ENCODE measurements around the gene CACUL1.
A peak's percentile ranks its signal among the peaks of the same experiment; 100 is the strongest.
"Not testable (repeated sequence)": the region's sequence is repeated elsewhere in the genome, so short reads cannot be mapped to it uniquely, and the experiment has no call there.

CACUL1 gene

GRCh38 chr10:118752409-118752808, 2.4 kb downstream of the CACUL1 start:
- Mint-ChIP-seq H3K27me3 (peaks cover 9% of the 10 kb centered on the region), H3K4me1 (peaks cover 61% of the 10 kb centered on the region), H3K36me3 (peaks cover 16% of the 10 kb centered on the region), H3K27ac (no peak overlapping the region), H3K9me3 (peaks cover 6% of the 10 kb centered on the region), H3K4me3 (no peak overlapping the region)
- no peak for ATAC-seq

GRCh38 chr10:118751265-118751664, 3.5 kb downstream of the CACUL1 start:
- peaks cover 5% of the 10 kb centered on the region for H3K27me3 Mint-ChIP-seq
- H3K36me3 Mint-ChIP-seq, result peaks cover 28% of the 10 kb centered on the region
- H3K4me1 Mint-ChIP-seq, result peaks cover 71% of the 10 kb centered on the region
- no peak for ATAC-seq
- no peak overlapping the region for H3K27ac Mint-ChIP-seq
- peaks cover 6% of the 10 kb centered on the region for H3K9me3 Mint-ChIP-seq
- H3K4me3 Mint-ChIP-seq, result no peak overlapping the region

DNA sequence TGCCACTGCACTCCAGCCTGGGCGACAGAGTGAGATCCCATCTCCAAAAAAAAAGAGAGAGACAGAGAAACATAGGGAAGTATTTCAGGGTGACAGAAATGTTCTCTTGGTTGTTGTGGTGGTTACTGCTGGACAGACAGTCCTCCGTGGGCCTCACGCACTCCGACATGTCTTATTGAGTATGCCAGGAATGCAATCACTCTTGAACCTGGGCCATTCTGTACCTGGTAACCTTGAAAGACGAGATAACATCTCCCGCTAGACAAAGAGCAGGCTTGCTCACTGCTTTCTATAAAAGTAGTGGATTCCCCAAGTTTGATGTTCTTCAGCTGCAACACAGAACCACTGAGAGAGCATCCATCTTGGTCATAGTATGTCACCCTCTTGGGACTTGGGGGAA, 6.7 kb downstream of the CACUL1 start:
- Mint-ChIP-seq H3K27ac (no peak overlapping the region), H3K4me3 (no peak overlapping the region), H3K4me1 (peaks cover 71% of the 10 kb centered on the region), H3K9me3 (peaks cover 6% of the 10 kb centered on the region), H3K36me3 (peaks cover 48% of the 10 kb centered on the region), H3K27me3 (no peaks in the 10 kb centered on the region)
- no peak for ATAC-seq

- no peaks in the 10 kb centered on the region for H3K27me3 Mint-ChIP-seq
- peaks cover 6% of the 10 kb centered on the region for H3K9me3 Mint-ChIP-seq
- ATAC-seq, result no peak
- H3K4me1 Mint-ChIP-seq, result peaks cover 75% of the 10 kb centered on the region
- peaks cover 48% of the 10 kb centered on the region for H3K36me3 Mint-ChIP-seq
- H3K4me3 Mint-ChIP-seq, result no peak overlapping the region
- H3K27ac Mint-ChIP-seq, result no peak overlapping the region
Observed at GRCh38 chr10:118746246-118746645, 8.5 kb downstream of the CACUL1 start.

DNA sequence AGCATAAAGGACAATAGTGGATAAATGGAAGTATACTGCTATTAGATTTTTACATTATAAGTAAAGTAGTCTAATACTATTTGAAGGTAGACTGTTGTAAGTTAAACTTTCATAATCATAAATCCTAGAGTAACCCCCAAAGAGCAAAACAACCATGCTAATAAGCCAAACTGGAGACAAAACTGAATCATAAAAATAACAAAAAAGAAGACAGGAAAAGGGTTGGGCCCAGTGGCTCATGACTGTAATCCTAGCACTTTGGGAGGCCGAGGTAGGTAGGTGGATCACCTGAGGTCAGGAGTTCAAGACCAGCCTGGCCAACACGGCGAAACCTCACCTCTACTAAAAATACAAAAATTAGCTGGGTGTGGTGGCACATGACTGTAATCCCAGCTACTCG, 9.7 kb downstream of the CACUL1 start:
- Mint-ChIP-seq H3K27me3 (no peaks in the 10 kb centered on the region), H3K9me3 (peaks cover 6% of the 10 kb centered on the region), H3K4me1 (peaks cover 77% of the 10 kb centered on the region), H3K36me3 (peaks cover 48% of the 10 kb centered on the region), H3K27ac (no peak overlapping the region), H3K4me3 (no peak overlapping the region)
- no peak for ATAC-seq

DNA sequence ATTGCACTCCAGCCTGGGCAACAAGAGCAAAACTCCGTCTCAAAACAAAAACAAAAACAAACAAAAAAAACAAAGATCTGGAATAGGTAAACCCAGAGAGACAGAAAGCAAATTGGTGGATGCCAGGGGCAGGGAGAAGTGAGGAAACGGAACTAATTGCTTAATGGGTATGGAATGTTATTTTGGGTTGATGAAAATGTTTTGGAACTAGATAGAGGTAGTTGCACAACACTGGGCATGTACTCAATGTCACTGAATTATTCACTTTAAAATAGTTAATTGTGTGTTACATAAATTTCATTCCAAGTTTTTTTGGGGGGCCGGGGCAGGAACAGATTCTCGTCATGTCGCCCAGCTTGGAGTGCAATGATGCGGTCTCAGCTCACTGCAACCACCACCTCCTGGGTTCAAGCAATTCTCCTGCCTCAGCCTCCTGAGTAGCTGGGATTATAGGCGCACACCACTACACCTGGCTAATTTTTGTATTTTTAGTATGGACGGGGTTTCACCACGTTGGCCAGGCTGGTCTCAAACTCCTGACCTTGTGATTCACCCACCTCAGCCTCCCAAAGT, 10.3 kb downstream of the CACUL1 start:
- peaks cover 48% of the 10 kb centered on the region for H3K36me3 Mint-ChIP-seq
- ATAC-seq, H3K4me3 Mint-ChIP-seq, H3K27ac Mint-ChIP-seq, H3K9me3 Mint-ChIP-seq, H3K27me3 Mint-ChIP-seq: not testable (repeated sequence)
- peaks cover 83% of the 10 kb centered on the region for H3K4me1 Mint-ChIP-seq

- Mint-ChIP-seq H3K4me1 (peaks cover 85% of the 10 kb centered on the region), H3K27me3 (no peaks in the 10 kb centered on the region), H3K27ac (no peak overlapping the region), H3K4me3 (no peak overlapping the region), H3K36me3 (peaks cover 35% of the 10 kb centered on the region), H3K9me3 (peaks cover 3% of the 10 kb centered on the region)
- ATAC-seq, result no peak
Observed at GRCh38 chr10:118742782-118743181, 12.0 kb downstream of the CACUL1 start.

DNA sequence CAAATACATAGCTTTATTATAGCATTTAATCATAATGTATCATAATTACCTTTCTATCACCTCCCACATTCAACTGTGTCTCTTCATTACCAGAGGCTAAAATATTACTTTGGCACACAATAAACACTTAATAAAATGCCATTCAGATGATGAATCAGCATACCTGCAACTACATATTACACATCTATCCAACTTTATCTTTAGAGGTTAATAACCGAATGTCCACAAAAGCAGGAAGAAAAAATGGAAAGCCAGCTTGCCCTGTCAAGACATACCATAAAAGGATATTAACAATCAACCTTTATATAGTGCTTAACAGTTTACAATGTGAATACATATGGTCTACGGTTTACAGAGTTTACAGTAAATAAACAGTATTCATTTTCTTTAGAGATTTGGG, 12.7 kb downstream of the CACUL1 start:
- no peak overlapping the region for H3K27ac Mint-ChIP-seq
- peaks cover 28% of the 10 kb centered on the region for H3K36me3 Mint-ChIP-seq
- H3K4me3 Mint-ChIP-seq, result no peak overlapping the region
- ATAC-seq, result no peak
- no peaks in the 10 kb centered on the region for H3K9me3 Mint-ChIP-seq
- H3K4me1 Mint-ChIP-seq, result peaks cover 83% of the 10 kb centered on the region
- H3K27me3 Mint-ChIP-seq, result no peaks in the 10 kb centered on the region

- Mint-ChIP-seq H3K4me1 (peaks cover 68% of the 10 kb centered on the region), H3K27ac (no peak overlapping the region), H3K4me3 (no peak overlapping the region), H3K9me3 (no peaks in the 10 kb centered on the region), H3K27me3 (no peaks in the 10 kb centered on the region), H3K36me3 (peaks cover 5% of the 10 kb centered on the region)
- ATAC-seq, result no peak
Observed at GRCh38 chr10:118738406-118738805, 16.4 kb downstream of the CACUL1 start.

- no peak overlapping the region for H3K4me3 Mint-ChIP-seq
- no peaks in the 10 kb centered on the region for H3K27me3 Mint-ChIP-seq
- peaks cover 5% of the 10 kb centered on the region for H3K36me3 Mint-ChIP-seq
- H3K9me3 Mint-ChIP-seq, result no peaks in the 10 kb centered on the region
- peaks cover 66% of the 10 kb centered on the region for H3K4me1 Mint-ChIP-seq
- no peak overlapping the region for H3K27ac Mint-ChIP-seq
- ATAC-seq, result no peak
Observed at GRCh38 chr10:118737603-118738302, 17.0 kb downstream of the CACUL1 start.

DNA sequence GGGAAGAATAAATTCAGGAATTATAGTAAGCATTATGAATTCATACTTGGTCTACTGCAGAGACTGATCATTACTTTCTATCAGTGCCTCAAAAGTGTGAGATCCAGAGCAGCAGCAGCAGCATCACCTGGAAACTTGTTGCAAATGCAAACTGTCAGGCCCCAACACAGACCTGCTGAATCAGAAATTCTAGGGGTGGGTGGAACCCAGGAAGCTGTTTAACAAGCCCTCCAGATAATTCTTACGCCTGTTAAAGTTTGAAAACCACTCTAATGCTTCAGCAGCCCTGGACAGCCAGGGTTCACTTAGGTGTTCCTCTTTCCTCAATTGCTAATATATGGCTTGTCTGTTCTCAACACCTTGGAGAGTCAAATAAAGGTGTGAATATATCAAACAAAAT, 19.5 kb downstream of the CACUL1 start:
- H3K36me3 Mint-ChIP-seq, result peaks cover 5% of the 10 kb centered on the region
- H3K27me3 Mint-ChIP-seq, result no peaks in the 10 kb centered on the region
- H3K4me3 Mint-ChIP-seq, result no peak overlapping the region
- H3K27ac Mint-ChIP-seq, result no peak overlapping the region
- no peaks in the 10 kb centered on the region for H3K9me3 Mint-ChIP-seq
- no peak for ATAC-seq
- peaks cover 67% of the 10 kb centered on the region for H3K4me1 Mint-ChIP-seq

GRCh38 chr10:118734475-118734874, 20.3 kb downstream of the CACUL1 start:
- Mint-ChIP-seq H3K4me1 (peaks cover 67% of the 10 kb centered on the region), H3K36me3 (peaks cover 5% of the 10 kb centered on the region), H3K27me3 (no peaks in the 10 kb centered on the region), H3K4me3 (no peak overlapping the region), H3K9me3 (no peaks in the 10 kb centered on the region), H3K27ac (no peak overlapping the region)
- ATAC-seq, result no peak

- Mint-ChIP-seq H3K4me3 (no peak overlapping the region), H3K27ac (peak overlapping the region; percentile 84), H3K36me3 (peaks cover 5% of the 10 kb centered on the region), H3K4me1 (peaks cover 56% of the 10 kb centered on the region), H3K27me3 (no peaks in the 10 kb centered on the region), H3K9me3 (no peaks in the 10 kb centered on the region)
- no peak for ATAC-seq
Observed at GRCh38 chr10:118732245-118733165, 22.3 kb downstream of the CACUL1 start.

DNA sequence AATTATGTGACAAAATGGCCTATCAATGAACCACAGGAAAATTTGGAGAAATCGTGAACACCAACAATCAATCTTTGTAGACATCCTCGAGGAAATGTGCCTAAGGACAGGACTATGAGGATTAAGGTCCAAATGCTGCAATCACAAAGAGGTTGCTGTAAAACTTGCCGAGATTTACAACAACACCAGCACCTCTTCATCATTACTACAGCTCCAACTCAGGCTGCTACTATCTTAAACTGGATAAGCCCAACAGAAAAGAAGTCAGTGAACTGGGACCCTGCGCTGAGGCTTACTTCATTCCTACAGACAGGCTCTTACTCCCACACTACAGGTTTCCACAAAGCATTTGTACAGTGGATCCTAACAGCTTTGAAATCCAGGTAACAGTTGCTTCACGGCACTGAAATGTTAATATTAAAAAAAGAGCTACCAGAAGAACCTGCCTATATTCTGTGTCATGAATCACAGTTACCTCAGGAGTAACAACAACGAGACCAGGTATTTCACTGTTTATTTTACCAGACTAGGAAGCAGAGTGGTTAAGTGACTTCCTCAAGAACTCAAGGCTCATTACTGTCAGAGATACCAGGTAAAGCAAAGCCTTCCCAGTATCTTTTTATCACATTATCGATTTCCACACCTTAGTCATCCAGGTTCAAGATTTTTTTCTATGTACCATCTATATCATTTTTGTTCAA, 23.9 kb downstream of the CACUL1 start:
- Mint-ChIP-seq H3K27me3 (no peaks in the 10 kb centered on the region), H3K27ac (peak overlapping the region; percentile 84), H3K36me3 (peaks cover 10% of the 10 kb centered on the region), H3K4me3 (no peak overlapping the region), H3K9me3 (no peaks in the 10 kb centered on the region), H3K4me1 (peaks cover 44% of the 10 kb centered on the region)
- no peak for ATAC-seq

- Mint-ChIP-seq H3K27me3 (no peaks in the 10 kb centered on the region), H3K4me1 (peaks cover 40% of the 10 kb centered on the region), H3K36me3 (peaks cover 15% of the 10 kb centered on the region), H3K27ac (peak overlapping the region; percentile 84), H3K4me3 (peak overlapping the region; percentile 60), H3K9me3 (no peaks in the 10 kb centered on the region)
- ATAC-seq, result peak; percentile 98
Observed at GRCh38 chr10:118729641-118730258, 25.0 kb downstream of the CACUL1 start.
